HG03039 (cell line): ENCODE results near the gene IGLL1.

Source experiments
- ATAC-seq: cut with Tn5 transposase; IDR thresholded peaks from one replicate; pipeline ENCODE4 v1.9.1; 2021; ENCODE audit warnings: mild to moderate bottlenecking, moderate library complexity; ENCODE audit not compliant: unreplicated experiment

IGLL1 gene

DNA sequence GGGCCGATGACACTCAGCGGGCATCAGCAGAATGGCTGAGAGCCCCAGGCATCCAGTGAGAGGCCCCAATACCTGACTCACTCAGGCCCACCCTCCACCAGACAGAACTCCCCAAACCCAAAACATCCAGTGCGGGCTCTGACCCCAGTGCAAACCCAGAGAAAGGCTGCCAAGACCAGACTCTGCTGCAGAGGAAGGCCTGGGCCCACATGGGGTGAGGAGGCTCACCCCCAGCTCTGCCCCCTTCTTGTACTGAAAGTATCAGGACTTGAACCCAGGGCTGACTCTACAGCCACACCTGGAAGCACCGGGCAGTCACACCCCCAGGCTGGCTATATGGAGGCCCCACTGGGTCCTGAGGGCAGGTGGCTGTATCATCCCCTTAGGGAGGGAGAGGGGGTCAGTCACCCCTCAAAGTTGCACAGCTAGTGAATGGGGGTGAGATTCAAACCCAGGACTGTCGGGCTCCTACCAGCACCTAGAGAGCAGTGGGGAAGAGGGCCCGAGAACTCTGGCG, 49.3 kb downstream of the IGLL1 start:
- ATAC-seq: no peak

- ATAC-seq: no peak
These were observed 50.0 kb downstream of the IGLL1 start for GRCh38 chr22:23530106-23530505.

- no peak for ATAC-seq
These were observed 50.7 kb downstream of the IGLL1 start for GRCh38 chr22:23529166-23530103.

DNA sequence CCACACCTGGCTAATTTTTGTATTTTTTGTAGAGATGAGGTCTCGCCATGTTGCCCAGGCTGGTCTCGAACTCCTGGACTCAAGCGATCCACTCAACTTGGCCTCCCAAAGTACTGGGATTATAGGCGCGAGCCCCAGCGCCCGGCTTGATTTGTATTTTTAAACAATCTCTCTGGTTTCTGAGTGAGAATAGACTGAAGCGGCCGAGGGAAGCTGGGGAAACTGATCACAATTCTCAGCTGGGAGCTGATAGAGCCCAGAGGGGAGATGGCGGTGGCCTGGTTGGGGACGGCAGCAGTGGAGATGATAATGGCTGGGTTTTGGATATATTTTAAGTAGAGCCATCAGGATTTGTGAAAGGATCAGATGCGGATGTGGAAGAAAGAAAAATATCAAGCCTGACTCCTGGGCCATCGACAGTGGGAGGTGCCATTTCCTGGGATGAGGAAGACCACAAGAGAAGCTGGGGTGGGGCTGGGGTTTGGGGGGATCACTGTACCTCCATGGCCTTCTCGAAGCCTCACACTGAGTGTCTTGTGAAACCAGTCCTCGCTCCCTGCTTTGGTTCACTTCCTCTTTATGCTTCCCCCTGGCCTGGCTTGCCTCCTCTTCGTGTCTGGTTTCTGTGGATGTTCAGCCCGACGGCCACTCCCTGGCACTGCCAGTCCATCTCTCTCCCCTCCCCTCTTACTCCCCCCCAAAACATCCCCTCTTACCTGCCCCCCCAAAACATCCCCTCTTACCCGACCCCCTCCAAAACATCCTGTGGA, 51.9 kb downstream of the IGLL1 start:
- no peak for ATAC-seq

DNA sequence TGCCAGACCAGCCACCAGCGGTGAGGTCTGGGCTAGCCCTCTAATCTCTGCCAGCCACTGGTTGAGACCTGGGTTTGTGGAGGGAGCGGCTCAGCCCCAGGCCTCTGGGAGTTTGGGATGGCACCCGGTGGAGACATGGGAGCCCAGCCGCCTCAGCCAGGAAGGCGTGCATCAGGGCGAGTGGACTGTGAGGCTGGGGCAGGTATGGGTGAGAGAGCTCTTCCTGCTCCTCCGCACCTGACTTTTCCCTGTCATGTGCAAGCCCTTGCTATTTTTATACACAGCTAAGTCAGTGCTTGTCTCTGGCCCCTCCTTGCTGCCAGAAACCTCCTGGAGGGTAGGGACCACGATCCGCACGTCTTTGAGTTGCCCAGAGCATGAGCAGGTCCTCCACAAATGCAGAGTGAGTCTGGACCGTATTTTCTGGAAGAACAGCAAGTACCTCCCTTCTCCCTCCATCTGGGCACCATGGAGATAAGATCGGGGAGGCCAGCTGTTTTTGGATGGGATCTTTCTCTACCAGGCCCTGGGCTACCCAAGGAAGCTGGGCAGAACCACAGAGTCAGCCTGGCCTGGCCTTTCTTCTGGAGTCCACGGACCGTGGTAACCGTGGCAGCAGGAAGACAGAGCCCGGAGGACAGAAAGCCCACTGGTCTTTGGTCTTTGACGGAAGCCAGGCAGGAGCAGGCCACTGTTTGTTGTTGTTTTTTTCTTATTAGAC, 53.3 kb downstream of the IGLL1 start:
- ATAC-seq: no peak

- ATAC-seq: no peak
These were observed 54.6 kb downstream of the IGLL1 start for GRCh38 chr22:23525510-23525909.

DNA sequence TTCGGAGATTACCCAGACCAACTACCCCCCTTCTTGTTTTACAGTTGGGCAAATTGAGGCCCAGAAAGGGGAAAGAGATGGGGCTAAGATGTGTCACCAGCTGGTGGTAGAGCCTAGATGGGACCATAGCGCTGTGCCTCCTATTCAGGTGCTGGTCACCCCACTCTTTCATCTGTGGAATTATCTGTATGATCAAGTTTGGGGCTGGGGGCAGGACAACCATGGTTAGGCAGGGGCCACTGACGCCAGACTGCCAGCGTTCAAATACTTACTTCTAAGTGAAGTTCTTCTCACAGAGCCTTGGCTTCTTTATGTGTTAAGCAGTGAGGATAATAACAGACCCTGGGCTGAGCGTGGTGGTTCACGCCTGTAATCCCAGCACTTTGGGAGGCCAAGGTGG, 55.9 kb downstream of the IGLL1 start:
- no peak for ATAC-seq

- ATAC-seq: no peak
These were observed 56.4 kb downstream of the IGLL1 start for GRCh38 chr22:23523713-23524112.
